T-helper 17 cell (primary cell): ENCODE measurements around the gene GAGE13. TPM values are rescaled to one million over a fixed set of nuclear protein-coding genes. Genes with fewer than 3 reads are reported as not detected.
"Not testable (repeated sequence)": the region's sequence is repeated elsewhere in the genome, so short reads cannot be mapped to it uniquely, and the experiment has no call there.

Experiments
- ATAC-seq: fragments of 150-1000 bp; cut with Tn5 transposase; 2 replicates; pipeline ENCODE4 v1.10.0; 2021; ENCODE audit warnings: mild to moderate bottlenecking, moderate library complexity
- DNase-seq, 3 donors: peaks; one replicate each; pipeline versions ENCODE4 v3.0.0 to v3.0.0-alpha.2; 2020 to 2021
- H3K9me3 ChIP-seq: one replicate; pipeline ENCODE4 v1.7.0; 2013; ENCODE audit warnings: low read length, mild to moderate bottlenecking; ENCODE audit not compliant: control insufficient read depth, poor library complexity, severe bottlenecking
- H3K27ac Mint-ChIP-seq: one replicate; pipeline ENCODE4 v1.8.0; 2022; ENCODE audit warnings: mild to moderate bottlenecking, moderate library complexity, mixed read lengths
- H3K27me3 Mint-ChIP-seq: one replicate; pipeline ENCODE4 v1.8.0; 2022; ENCODE audit warnings: mixed read lengths
- H3K36me3 Mint-ChIP-seq: one replicate; pipeline ENCODE4 v1.8.0; 2022; ENCODE audit warnings: low read depth, mixed read lengths
- H3K4me1 Mint-ChIP-seq: one replicate; pipeline ENCODE4 v1.8.0; 2022; ENCODE audit warnings: mild to moderate bottlenecking, mixed read lengths
- H3K4me3 Mint-ChIP-seq: one replicate; pipeline ENCODE4 v1.8.0; 2022; ENCODE audit warnings: mild to moderate bottlenecking, moderate library complexity, mixed read lengths
- total RNA-seq, 4 donors: library from RNA in 2 of 4; stranded (reverse) in 2 of 4; gene quantifications; one replicate each; pipeline ENCODE4 v1.2.3 and lab custom pipeline; 2022 to 2026

The GAGE13 gene
- total RNA-seq, 2 donors from 2014 or later, result not detected

DNA sequence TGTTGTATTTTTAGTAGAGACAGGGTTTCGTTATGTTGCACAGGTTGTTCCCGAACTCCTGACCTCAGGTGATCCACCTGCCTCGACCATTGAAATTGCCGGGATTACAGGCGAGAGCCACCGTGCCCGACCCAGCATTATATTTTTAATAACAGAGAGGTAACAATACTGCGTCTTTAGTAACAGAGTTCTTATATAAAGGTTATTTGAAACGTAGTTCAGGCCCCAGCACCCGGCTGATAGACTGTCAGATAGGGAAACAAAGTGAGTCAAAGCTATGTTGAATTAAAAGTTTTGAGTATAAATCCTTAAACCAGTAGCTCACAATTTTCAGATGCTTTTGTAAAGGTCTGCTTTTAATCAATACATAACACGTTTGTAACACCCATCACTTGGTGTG, 14.8 kb downstream of the GAGE13 start:
- ATAC-seq, H3K27ac Mint-ChIP-seq, H3K4me3 Mint-ChIP-seq, H3K27me3 Mint-ChIP-seq, H3K9me3 ChIP-seq, H3K4me1 Mint-ChIP-seq, H3K36me3 Mint-ChIP-seq, DNase-seq: not testable (repeated sequence)

Other genes with a start within 250 kb of the GAGE13 start
- 10 to 100 TPM; 13.5 to 14.4 TPM for gene GPKOW, start 207.8 kb upstream of the GAGE13 start, total RNA-seq
- 1 to 10 TPM; 1.0 to 1.1 TPM for gene MAGIX, start 168.8 kb upstream of the GAGE13 start, total RNA-seq
- gene PLP2, start 159.7 kb upstream of the GAGE13 start, total RNA-seq, result 100 to 1,000 TPM; 180 to 203 TPM
- 1 to 10 TPM; 4.8 to 7.5 TPM for gene PRICKLE3, start 145.2 kb upstream of the GAGE13 start, total RNA-seq
- gene SYP, start 131.4 kb upstream of the GAGE13 start, total RNA-seq, result under 1 TPM; 0.30 to 0.60 TPM
- under 1 TPM; 0.47 to 0.67 TPM for gene CACNA1F, start 98.2 kb upstream of the GAGE13 start, total RNA-seq
- 10 to 100 TPM; 18.2 to 22.8 TPM for gene CCDC22, start 96.1 kb upstream of the GAGE13 start, total RNA-seq
- 10 to 100 TPM; 16.1 to 19.1 TPM for gene FOXP3, start 66.9 kb upstream of the GAGE13 start, total RNA-seq
- 10 to 100 TPM in 1 of 2 donors, 1 to 10 TPM in 1; 8.3 to 10.8 TPM for gene PPP1R3F, start 61.8 kb upstream of the GAGE13 start, total RNA-seq
- gene GAGE10, start 27.9 kb upstream of the GAGE13 start, total RNA-seq, result not detected
- gene GAGE12J, start 9.5 kb upstream of the GAGE13 start, total RNA-seq, result not detected
- gene GAGE12C, start 200.6 kb downstream of the GAGE13 start, total RNA-seq, result not detected
- gene GAGE12D, start 210.2 kb downstream of the GAGE13 start, total RNA-seq, result not detected
- gene GAGE12E, start 219.7 kb downstream of the GAGE13 start, total RNA-seq, result not detected
- not detected for gene GAGE12F, start 229.3 kb downstream of the GAGE13 start, total RNA-seq
- not detected for gene GAGE12G, start 238.8 kb downstream of the GAGE13 start, total RNA-seq
- not detected for gene GAGE12H, start 248.4 kb downstream of the GAGE13 start, total RNA-seq